ENCODE results near the gene ISL1. TPM values are rescaled to one million over a fixed set of nuclear protein-coding genes. Genes with fewer than 3 reads are reported as not detected.

Gene ISL1
- total RNA-seq: not detected in 2 replicates

GRCh38 chr5:51383131-51384121, at the start of gene ISL1:
TSS of gene ISL1 (plus strand) at chr5:51383448. CDS start at chr5:51383672, 224 bp downstream.

Data from smooth muscle cell of trachea (primary cell).